GM21825 (cell line): ENCODE results near the gene IL1R1.

Experiments
- ATAC-seq: cut with Tn5 transposase; IDR thresholded peaks from one replicate; pipeline ENCODE4 v1.9.1; 2021; ENCODE audit warnings: mild to moderate bottlenecking, moderate library complexity; ENCODE audit not compliant: unreplicated experiment

The IL1R1 gene

GRCh38 chr2:102197389-102198137 is 55.0 kb downstream of the IL1R1 start:
- no peak for ATAC-seq

GRCh38 chr2:102200539-102200938 is 58.0 kb downstream of the IL1R1 start:
- ATAC-seq: no peak

GRCh38 chr2:102204638-102205037 is 62.1 kb downstream of the IL1R1 start:
- ATAC-seq: no peak

GRCh38 chr2:102206666-102207341 is 64.3 kb downstream of the IL1R1 start:
- ATAC-seq: no peak

GRCh38 chr2:102208774-102209173 is 66.2 kb downstream of the IL1R1 start:
- no peak for ATAC-seq

- ATAC-seq: no peak
Observed at GRCh38 chr2:102209474-102209873, 66.9 kb downstream of the IL1R1 start.

- no peak for ATAC-seq
Observed at GRCh38 chr2:102217032-102217431, 74.5 kb downstream of the IL1R1 start.

GRCh38 chr2:102224824-102225739 is 82.5 kb downstream of the IL1R1 start:
- no peak for ATAC-seq

- ATAC-seq: no peak
Observed at GRCh38 chr2:102226171-102226570, 83.6 kb downstream of the IL1R1 start.

- ATAC-seq: no peak
Observed at GRCh38 chr2:102226612-102227391, 84.3 kb downstream of the IL1R1 start.

GRCh38 chr2:102229141-102229769 is 86.7 kb downstream of the IL1R1 start:
- ATAC-seq: no peak
